Liver (tissue), 2 donors: ENCODE results near the gene YBX2.

ENCODE experiments used
- GABPA ChIP-seq, 2 donors: IDR thresholded peaks in 1 of 2; conservative IDR thresholded peaks in 1 of 2; 2 replicates each; pipeline ENCODE4 v1.6.1; 2016; ENCODE audit warnings: antibody characterized with exemption in 2 of 2, mild to moderate bottlenecking in 1 of 2, moderate library complexity in 1 of 2
- TF ChIP-seq, protein P1 (sequence below): IDR thresholded peaks from 2 replicates; pipeline ENCODE4 v1.6.1; 2016; ENCODE audit warnings: antibody characterized with exemption
- donor health status: healthy.

DNA sequence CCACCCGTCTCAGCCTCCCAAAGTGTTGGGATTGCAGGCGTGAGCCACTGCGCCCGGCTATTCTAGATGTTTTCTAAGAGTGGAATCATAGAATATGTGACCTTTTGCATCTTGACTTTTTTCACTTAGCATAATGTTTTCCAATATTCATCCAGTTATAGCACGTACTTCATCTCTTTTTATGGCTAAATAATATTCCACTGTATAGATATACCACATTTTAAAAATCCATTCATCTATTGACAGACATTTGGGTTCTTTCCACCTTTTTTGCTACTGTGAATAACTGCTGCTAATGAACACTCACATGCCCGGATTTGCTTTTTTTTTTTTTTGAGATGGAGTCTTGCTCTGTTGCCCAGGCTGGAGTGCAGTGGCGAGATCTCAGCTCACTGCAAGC lies 9.7 kb upstream of the YBX2 start:
- TF ChIP-seq, protein P1, sequence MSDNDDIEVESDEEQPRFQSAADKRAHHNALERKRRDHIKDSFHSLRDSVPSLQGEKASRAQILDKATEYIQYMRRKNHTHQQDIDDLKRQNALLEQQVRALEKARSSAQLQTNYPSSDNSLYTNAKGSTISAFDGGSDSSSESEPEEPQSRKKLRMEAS, result no peak
- no peak for TF ChIP-seq GABPA (IDR thresholded peaks at IDR 0.05 in 1 of 2, conservative IDR thresholded peaks at IDR 0.05 in 1 of 2)
